ENCODE results near the gene SHC1.
"Not testable (repeated sequence)": the region's sequence is repeated elsewhere in the genome, so short reads cannot be mapped to it uniquely, and the experiment has no call there.

The SHC1 gene

GRCh38 chr1:154995301-154995983 lies 24.9 kb upstream of the SHC1 start:
- peak; percentile 72 for DNase-seq (ENCODE audit: low spot score)

- DNase-seq (ENCODE audit: low spot score): no peak
Measured at GRCh38 chr1:154994591-154994990, 24.0 kb upstream of the SHC1 start.

- no peak for DNase-seq (ENCODE audit: low spot score)
Measured at GRCh38 chr1:154994269-154994587, 23.7 kb upstream of the SHC1 start.

GRCh38 chr1:154993572-154994268 lies 23.2 kb upstream of the SHC1 start, which contains the start of gene LENEP:
Gene LENEP (plus strand): TSS chr1:154993586. CDS start chr1:154993608, 22 bp downstream.
- DNase-seq (ENCODE audit: low spot score): no peak

GRCh38 chr1:154992721-154993571 lies 22.4 kb upstream of the SHC1 start:
- DNase-seq (ENCODE audit: low spot score): no peak

GRCh38 chr1:154990276-154990675 lies 19.7 kb upstream of the SHC1 start:
- no peak for DNase-seq (ENCODE audit: low spot score)

- no peak for DNase-seq (ENCODE audit: low spot score)
Measured at GRCh38 chr1:154989195-154989860, 18.8 kb upstream of the SHC1 start.

- no peak for DNase-seq (ENCODE audit: low spot score)
Measured at GRCh38 chr1:154988058-154988954, 17.8 kb upstream of the SHC1 start.

- no peak for DNase-seq (ENCODE audit: low spot score)
Measured at GRCh38 chr1:154987326-154987725, 16.8 kb upstream of the SHC1 start.

- DNase-seq (ENCODE audit: low spot score): not testable (repeated sequence)
Measured at GRCh38 chr1:154986736-154987135, 16.2 kb upstream of the SHC1 start.

- no peak for DNase-seq (ENCODE audit: low spot score)
Measured at GRCh38 chr1:154983776-154984466, 13.4 kb upstream of the SHC1 start.

GRCh38 chr1:154982897-154983648 lies 12.5 kb upstream of the SHC1 start, which contains the start of gene FLAD1:
Gene FLAD1 (plus strand): TSS chr1:154983344. CDS start chr1:154983695, 351 bp downstream.
- DNase-seq (ENCODE audit: low spot score): peak; percentile 100

GRCh38 chr1:154982341-154982740 lies 11.8 kb upstream of the SHC1 start:
- no peak for DNase-seq (ENCODE audit: low spot score)

GRCh38 chr1:154978360-154978759 lies 7.8 kb upstream of the SHC1 start:
- peak; percentile 86 for DNase-seq (ENCODE audit: low spot score)

GRCh38 chr1:154977762-154978161 lies 7.2 kb upstream of the SHC1 start:
- not testable (repeated sequence) for DNase-seq (ENCODE audit: low spot score)

GRCh38 chr1:154975409-154976059 lies 5.0 kb upstream of the SHC1 start:
- DNase-seq (ENCODE audit: low spot score): no peak

- DNase-seq (ENCODE audit: low spot score): peak; percentile 99
Measured at GRCh38 chr1:154974808-154975408, 4.4 kb upstream of the SHC1 start.

GRCh38 chr1:154974102-154974807 lies 3.7 kb upstream of the SHC1 start, which contains the start of gene CKS1B:
Gene CKS1B (plus strand): TSS chr1:154974681. CDS start chr1:154974746, 65 bp downstream.
- peak; percentile 100 for DNase-seq (ENCODE audit: low spot score)
